AG08395 (cell line): ENCODE measurements around the gene MARCHF3.
A peak's percentile ranks its signal among the peaks of the same experiment; 100 is the strongest.
"Not testable (repeated sequence)": the region's sequence is repeated elsewhere in the genome, so short reads cannot be mapped to it uniquely, and the experiment has no call there.

Experiments
- DNase-seq: peaks from one replicate; pipeline ENCODE4 v3.0.0; 2012; ENCODE audit warnings: mixed read lengths, low spot score

Gene MARCHF3

DNA sequence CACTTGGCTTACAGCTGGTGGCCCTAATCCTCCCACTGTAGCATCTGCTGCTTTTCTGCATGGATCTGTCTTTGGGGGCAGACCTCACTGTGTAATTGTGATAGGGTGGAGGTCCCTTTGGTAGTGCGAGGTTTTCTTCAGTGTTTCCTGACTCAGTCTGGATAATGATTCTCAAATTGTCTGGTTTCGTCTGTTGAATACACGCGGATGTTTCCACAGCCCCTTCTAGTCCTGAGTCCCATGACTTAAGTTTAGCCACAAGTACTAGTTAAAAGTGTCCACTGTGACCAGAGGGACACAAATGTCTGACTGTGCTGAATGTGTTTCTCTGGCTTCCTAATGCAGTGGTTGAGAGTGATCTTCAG, 182.9 kb downstream of the MARCHF3 start:
- no peak for DNase-seq

DNA sequence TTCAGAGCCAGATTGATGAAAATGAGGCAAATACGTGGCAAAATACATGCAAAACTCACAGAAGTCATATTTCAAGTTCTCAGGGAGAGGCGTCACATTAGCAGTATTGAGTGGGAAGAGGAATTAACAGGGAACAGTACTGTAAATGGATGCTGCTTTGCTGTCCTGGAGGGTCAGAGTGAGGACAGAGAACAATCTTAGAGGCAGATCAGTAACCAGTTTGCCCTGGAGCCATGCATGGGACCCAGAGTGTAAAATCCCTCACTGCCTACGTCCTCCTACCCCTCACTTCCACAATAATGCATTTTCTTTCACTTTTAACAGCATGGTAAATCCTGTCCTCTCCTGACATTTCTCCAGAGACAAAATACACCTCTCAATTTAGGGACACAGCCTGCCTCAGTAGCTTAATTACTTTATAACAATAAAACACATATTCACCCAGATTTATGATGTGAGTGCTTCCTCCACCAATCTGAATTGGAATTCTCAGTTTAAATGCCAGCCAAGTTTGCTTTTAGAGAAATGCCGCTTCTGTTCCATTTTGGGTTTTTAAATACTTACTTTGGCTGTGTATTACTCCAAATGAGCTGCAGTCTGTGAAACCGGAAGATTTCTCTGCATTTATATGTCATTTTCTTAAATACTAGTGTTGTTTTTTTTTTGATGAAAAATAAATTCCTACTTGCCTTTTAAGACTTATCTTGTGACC, 183.5 kb downstream of the MARCHF3 start:
- no peak for DNase-seq

DNA sequence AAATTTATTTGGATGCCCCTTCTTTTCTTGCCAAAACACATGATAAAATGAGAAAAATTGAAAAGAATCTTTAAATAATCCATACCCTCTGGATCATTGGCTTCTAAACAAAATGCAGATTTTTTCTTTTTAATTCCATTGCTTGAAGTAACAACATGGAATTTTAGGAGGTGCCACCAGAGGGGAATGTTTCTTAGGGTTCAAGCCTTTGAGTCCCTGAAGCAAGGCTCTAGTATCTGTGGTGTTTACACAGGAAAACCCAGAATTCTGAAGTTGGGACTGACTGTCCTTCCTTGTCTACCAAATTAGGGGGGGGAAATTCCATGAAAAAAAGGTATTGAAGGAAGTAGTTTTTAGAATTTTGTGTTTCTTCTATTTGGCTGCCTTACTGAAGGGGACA, 184.0 kb downstream of the MARCHF3 start:
- peak; percentile 53 for DNase-seq

DNA sequence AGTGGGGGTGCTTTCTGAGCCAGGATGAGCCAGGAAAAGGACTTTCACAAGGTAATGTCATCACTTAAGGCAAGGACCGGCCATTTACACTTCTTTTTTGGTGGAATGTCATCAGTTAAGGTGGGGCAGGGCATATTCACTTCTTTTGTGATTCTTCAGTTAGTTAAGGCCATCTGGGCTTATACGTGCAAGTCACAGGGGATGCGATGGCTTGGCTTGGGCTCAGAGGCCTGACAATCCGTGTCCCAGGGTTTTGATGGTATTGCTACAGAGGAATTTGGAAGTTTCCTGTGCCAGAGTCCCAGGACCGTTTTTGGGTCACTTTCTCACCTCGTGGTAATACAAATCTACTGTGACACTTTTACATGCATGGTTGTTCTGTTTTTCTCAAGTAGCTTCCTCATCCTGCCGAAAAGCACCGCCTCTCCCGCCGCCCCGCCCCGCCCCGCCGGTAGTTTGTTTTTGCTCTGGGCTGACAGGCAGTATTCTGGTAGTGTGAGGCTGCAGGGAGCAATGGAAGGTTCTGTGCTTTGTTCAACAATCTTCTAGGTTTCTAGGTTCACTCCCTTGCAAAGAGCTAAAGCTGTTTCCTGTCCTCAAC, 184.8 kb downstream of the MARCHF3 start:
- not testable (repeated sequence) for DNase-seq

DNA sequence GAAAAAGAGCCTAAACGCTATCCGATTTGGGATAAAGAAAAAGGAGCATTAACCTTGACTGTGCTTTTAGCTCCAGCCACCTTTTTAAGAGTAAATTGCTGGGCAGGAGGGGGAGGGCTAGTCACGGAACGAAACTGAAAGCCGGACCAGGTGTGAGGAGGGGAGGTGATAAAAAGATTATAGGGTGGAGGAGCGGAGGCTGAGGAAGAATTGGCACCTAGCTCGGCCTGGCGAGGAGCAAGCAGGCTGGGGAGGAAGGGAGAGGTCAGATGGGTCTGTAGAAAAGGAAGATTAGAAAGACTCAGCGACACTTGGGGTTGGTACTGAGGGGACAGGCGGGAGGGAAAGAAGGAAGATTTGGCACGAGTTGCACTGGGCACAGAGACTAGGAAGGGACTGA, 187.0 kb downstream of the MARCHF3 start:
- DNase-seq = not testable (repeated sequence)

DNA sequence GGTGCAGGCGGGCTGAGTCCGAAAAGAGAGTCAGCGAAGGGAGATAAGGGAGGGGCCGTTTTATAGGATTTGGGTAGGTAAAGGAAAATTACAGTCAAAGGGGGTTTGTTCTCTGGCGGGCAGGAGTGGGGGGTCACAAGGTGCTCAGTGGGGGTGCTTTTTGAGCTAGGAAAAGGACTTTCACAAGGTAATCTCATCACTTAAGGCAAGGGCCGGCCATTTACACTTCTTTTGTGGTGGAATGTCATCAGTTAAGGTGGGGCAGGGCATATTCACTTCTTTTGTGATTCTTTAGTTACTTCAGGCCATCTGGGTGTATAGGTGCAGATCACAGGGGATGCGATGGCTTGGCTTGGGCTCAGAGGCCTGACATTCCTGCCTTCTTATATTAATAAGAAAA, 191.0 kb downstream of the MARCHF3 start:
- not testable (repeated sequence) for DNase-seq

DNA sequence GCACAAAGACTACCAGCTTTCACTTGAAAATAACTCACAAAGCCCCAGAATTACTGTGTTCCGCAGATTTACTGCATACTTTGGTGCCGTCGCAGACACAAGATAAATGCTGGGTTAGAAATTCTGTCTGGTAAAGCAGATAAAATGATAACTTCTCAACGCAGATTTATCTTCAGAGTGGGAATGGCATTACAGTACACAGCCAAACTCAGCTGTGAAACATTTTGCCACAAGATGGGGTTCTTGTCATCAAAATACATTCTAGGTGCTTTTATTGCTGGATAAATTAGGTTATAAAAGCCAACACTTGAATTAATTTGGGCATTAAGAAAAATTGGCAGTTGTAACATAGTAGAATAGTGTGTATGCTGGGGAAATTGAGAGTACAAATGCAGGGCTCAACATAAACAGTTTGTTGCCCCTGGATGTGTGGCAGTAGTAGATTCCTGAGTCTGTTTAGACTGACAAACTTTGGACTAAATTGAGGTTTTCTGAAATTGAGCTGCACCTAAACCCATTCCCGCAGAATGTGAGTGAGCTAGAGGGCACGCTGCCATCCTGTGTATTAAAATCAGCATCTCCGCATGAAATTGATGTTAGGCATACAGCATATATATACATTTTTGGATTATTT, 192.3 kb downstream of the MARCHF3 start:
- DNase-seq = peak; percentile 25

DNA sequence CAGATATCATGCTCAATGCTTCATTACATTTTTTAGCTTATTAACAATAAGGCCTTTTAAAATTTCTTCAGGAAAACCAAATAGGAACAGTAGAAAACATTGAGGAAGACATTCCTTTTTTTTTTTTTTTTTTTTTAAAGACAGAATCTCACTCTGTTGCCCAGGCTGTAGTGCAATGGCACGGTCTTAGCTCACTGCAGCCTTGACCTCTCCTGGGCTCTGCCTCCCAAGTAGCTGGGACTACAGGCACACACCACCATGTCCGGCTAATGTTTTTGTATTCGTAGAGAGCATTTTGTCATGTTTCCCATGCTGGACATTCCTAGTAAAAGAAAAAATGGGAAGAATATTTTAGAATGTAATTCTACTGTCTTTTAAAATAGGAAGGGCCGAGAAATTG, 193.1 kb downstream of the MARCHF3 start:
- DNase-seq = no peak

DNA sequence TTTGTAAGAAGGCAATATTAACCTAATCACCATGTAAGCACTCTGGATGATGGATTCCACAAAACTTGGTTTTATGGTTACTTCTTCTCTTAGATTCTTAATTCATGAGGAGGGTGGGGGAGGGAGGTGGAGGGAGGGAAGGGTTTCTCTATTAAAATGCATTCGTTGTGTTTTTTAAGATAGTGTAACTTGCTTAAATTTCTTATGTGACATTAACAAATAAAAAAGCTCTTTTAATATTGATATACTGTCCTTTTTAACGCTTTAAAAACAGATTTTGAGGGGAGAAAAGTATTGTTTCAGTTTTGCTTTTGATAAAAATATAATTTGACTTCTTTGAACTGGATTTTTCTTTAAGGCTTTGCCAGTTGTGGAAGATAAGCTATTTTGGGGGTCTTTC, 193.6 kb downstream of the MARCHF3 start:
- no peak for DNase-seq

DNA sequence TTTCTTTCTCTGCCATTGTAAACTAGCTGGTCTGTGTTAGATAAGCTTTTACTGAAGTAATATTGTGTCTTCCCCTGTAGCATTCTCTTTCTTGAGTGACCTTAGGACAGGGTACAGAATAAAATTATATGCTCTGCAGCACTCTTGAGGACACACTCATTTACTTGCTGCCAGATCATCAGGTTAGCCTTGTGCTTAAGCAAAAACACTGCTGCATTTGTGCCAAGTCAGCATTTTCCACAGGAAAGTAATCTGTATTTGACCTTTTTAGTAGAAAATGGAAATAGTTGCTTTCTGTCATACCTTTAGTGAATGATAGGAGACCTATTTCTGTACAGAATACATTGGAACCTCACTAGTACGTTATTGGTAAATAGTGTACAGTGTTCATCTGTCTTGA, 199.2 kb downstream of the MARCHF3 start:
- DNase-seq = no peak

DNA sequence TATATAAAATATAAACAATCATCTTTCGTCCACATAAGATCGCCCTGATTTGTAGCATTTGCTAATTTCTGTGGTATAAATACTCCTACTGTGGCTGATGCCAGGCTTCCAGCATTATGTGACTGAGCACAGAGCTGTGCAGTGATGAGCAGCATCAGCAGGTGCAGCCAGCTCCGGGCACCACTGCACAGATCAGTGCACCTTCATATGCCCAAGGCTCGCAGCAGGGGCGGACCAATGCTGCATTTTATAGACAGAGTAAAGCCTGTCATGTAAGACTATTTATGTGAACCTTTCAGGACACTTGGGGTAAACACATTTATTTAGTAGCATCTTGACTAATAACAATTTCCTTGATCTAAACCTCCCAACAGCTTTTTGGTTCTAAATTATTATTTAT, 200.3 kb downstream of the MARCHF3 start:
- DNase-seq = no peak

DNA sequence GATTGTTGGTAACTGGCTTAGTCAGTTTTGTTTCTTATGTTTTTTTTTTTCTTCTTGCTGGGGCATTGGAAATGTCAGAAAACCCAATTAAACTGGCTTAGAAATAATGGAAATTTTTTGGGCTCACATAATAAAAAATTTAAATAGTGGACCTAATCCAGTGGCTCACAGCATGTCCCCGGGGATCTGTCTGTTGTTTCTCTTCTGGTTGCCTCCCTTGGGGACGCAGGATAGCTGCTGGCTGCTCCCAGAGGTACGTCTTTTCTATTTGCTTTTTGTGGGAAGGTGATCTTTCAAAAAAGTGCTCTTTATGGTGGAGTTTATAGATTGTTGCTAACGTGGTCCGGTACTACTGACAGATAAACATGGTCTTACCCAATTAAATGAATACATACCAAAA, 201.3 kb downstream of the MARCHF3 start:
- DNase-seq = no peak

DNA sequence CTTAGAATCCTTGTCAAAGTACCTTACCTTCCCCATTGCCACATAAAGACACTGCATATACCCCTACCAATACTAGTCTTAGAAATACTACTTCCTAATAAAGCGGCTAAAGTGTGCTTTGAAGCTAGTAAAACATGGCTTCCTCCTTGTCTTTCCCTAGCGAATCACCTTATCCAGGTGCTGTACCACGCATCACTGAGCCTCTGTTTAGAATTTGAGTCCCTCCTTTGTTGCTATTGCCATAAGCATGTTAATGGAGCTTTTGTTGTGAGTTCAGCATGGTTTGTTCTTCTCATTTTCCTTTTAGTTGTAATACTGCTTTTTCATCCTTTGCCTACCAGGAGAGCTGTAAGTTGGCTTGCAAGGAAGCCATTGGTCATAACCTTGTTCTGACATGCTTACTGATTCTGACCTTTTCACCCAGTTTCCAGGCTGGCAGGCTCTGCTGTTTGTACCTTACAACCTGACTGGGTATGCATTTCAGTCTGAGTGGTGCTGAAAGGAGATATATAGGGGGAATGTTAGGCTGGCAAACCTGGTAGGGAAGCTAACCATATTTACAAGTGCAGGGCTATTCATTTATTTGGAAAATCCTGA, 203.6 kb downstream of the MARCHF3 start:
- no peak for DNase-seq

DNA sequence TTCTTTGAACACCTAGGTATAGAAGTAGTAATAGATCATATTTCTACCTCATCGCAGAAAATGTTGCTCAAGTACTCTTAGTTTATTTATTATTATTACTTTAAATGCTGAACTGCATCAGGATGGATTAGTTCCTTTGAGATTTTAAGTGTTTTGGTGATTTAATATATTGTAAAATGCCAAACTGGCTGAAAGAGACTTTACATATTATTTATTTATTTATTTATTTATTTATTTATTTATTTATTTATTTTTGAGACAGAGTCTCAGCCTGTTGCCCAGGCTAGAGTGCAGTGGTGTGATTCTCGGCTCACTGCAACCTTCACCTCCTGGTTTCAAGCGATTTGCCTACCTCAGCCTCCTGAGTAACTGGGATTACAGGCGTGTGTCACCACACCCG, 211.1 kb downstream of the MARCHF3 start:
- no peak for DNase-seq

DNA sequence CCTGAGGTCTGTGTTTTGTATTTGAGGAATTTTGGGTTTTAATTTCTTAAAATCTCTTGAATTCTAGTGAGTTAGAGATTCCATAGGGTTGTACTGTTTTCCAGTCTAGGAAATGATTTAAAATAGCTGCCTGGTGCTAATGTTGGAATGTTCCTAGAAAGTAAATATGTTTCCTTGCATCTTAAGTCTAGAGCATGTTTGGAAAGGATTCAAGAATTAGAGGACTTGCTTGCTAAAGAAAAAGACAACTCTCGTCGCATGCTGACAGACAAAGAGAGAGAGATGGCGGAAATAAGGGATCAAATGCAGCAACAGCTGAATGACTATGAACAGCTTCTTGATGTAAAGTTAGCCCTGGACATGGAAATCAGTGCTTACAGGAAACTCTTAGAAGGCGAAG, 211.6 kb downstream of the MARCHF3 start:
- no peak for DNase-seq
